ENCODE results near the gene BMPR1B. TPM values are rescaled to one million over a fixed set of nuclear protein-coding genes. Genes with fewer than 3 reads are reported as not detected.

Gene BMPR1B
- total RNA-seq, 1 experiment from 2014 or later, result 0.35 TPM

DNA sequence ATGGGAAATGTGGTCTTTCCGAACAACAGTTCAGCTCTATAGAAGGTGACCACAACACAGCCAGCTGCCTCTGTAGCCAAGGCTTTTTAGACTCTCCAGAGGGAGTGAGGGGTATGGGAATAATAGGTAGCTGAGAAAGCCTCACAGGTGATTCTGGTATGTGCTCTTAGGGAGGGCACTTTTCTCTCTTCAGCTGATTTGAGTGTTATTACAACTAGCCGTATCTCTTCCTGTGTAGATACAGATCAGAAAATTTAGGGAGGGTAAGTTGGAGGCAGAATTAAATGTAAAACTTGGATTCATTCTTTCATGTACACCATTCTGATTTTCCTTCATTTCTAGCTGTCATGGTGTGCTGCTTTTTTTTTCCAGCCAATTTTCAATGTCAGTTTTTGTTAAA, 154.9 kb downstream of the BMPR1B start:
- no peak overlapping the region for H3K18ac ChIP-seq (ENCODE audit: insufficient read length, low read depth, low read length)

More for the DNA sequence above, 154.9 kb downstream of the BMPR1B start:
- H3K79me2 ChIP-seq (ENCODE audit: insufficient read depth, low read length), result no peaks in the 10 kb centered on the region
- Mint-ChIP-seq H3K36me3 (ENCODE audit: insufficient read depth in 1 of 3, low read depth in 3 of 3) (peaks cover 18 to 25% (median 19%) of the 10 kb centered on the region in 3 experiments), H3K9me3 (peaks cover 21 to 25% of the 10 kb centered on the region in 2 experiments), H3K27me3 (ENCODE audit: low read depth) (no peaks in the 10 kb centered on the region), H3K4me3 (no peak overlapping the region), H3K27ac (no peak overlapping the region; a peak in 1 of 7 replicates), H3K4me1 (peaks cover 0 to 3% of the 10 kb centered on the region in 2 experiments; a peak in 3 of 4 replicates)
- H3K23ac ChIP-seq (ENCODE audit: insufficient read length, low read depth, low read length), result no peak overlapping the region
- peaks cover 8% of the 10 kb centered on the region for H3K9me3 ChIP-seq (ENCODE audit: control insufficient read depth, low read depth, low read length)
- no CpG with 5 or more reads among the region's 2 CpGs for WGBS (ENCODE audit: extremely low coverage, insufficient read length, low lambda C conversion rate)
- no peak overlapping the region for H2BK20ac ChIP-seq (ENCODE audit: low read depth, low read length, poor library complexity, severe bottlenecking)
- H3K56ac ChIP-seq (ENCODE audit: insufficient read length, low read depth, low read length), result no peak overlapping the region
- H3K79me1 ChIP-seq (ENCODE audit: insufficient read depth, low read depth, low read length, poor library complexity, severe bottlenecking), result no peaks in the 10 kb centered on the region
- no peak for DNase-seq
- no peak overlapping the region for H3K9ac ChIP-seq (ENCODE audit: extremely low read depth, insufficient read length, low read length)
- H2BK120ac ChIP-seq (ENCODE audit: low read depth, low read length, poor library complexity, severe bottlenecking), result no peak overlapping the region
- H3K23me2 ChIP-seq (ENCODE audit: insufficient read length, low read depth, low read length, poor library complexity, severe bottlenecking), result no peaks in the 10 kb centered on the region
- H4K5ac ChIP-seq (ENCODE audit: insufficient read length, low read depth, low read length), result no peak overlapping the region
- no peak overlapping the region for H3T11ph ChIP-seq (ENCODE audit: low read length)
- TF ChIP-seq, protein P1, sequence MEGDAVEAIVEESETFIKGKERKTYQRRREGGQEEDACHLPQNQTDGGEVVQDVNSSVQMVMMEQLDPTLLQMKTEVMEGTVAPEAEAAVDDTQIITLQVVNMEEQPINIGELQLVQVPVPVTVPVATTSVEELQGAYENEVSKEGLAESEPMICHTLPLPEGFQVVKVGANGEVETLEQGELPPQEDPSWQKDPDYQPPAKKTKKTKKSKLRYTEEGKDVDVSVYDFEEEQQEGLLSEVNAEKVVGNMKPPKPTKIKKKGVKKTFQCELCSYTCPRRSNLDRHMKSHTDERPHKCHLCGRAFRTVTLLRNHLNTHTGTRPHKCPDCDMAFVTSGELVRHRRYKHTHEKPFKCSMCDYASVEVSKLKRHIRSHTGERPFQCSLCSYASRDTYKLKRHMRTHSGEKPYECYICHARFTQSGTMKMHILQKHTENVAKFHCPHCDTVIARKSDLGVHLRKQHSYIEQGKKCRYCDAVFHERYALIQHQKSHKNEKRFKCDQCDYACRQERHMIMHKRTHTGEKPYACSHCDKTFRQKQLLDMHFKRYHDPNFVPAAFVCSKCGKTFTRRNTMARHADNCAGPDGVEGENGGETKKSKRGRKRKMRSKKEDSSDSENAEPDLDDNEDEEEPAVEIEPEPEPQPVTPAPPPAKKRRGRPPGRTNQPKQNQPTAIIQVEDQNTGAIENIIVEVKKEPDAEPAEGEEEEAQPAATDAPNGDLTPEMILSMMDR (conservative IDR thresholded peaks at IDR 0.05), result no peak
- no peak overlapping the region for H3K4ac ChIP-seq (ENCODE audit: low read depth, low read length)
- no peaks in the 10 kb centered on the region for H3K27me3 ChIP-seq (ENCODE audit: insufficient read depth, low read length)
- no peak overlapping the region for H2AFZ ChIP-seq (ENCODE audit: low read length)
- no peak overlapping the region for H2BK12ac ChIP-seq (ENCODE audit: insufficient read length, low read depth, low read length)
- no peak overlapping the region for H2BK15ac ChIP-seq (ENCODE audit: low read depth, low read length)
- no peak overlapping the region for H4K8ac ChIP-seq (replicated peaks; ENCODE audit: insufficient read length, low read depth, low read length)
- no peak overlapping the region for H4K91ac ChIP-seq (ENCODE audit: insufficient read length, low read depth, low read length)
- H3K4me1 ChIP-seq (ENCODE audit: insufficient read depth, low read length), result no peaks in the 10 kb centered on the region
- H3K14ac ChIP-seq (ENCODE audit: insufficient read depth, low read length), result no peak overlapping the region
- no peak overlapping the region for H3K4me2 ChIP-seq (ENCODE audit: insufficient read depth, insufficient read length, low read length)
- no peak overlapping the region for H2AK5ac ChIP-seq (ENCODE audit: insufficient read length, low read length)
- H2BK5ac ChIP-seq (ENCODE audit: insufficient read length, low read length), result no peak overlapping the region
- H4K20me1 ChIP-seq (ENCODE audit: control insufficient read depth, insufficient read depth, insufficient read length), result no peaks in the 10 kb centered on the region
- H3K27ac ChIP-seq (ENCODE audit: insufficient read length, low read depth, low read length), result no peak overlapping the region

Measured in H9 (cell line).